Gastroesophageal sphincter (tissue), 4 donors: ENCODE results near the gene CDKN1B. TPM values are rescaled to one million over a fixed set of nuclear protein-coding genes. Genes with fewer than 3 reads are reported as not detected.

ENCODE experiments used
- ATAC-seq: fragments of 150-250 bp; one replicate; pipeline ENCODE4 v1.9.1; 2016; ENCODE audit warnings: mild to moderate bottlenecking, moderate library complexity
- H3K27ac ChIP-seq, 4 donors: fragments of 200-600 bp; sonication (generic) in 3 of 4; 1 replicate in 3 of 4; 2 replicates in 1 of 4; pipeline ENCODE4 v1.5.1; 2016 to 2019
- H3K27me3 ChIP-seq: fragments of 200-600 bp; sonication (generic); one replicate; pipeline ENCODE4 v1.5.1; 2019
- H3K36me3 ChIP-seq, 2 donors: fragments of 200-600 bp; sonication (generic); one replicate each; pipeline ENCODE4 v1.5.1; 2019; ENCODE audit warnings: control low read depth in 1 of 2
- H3K4me1 ChIP-seq, 3 donors: fragments of 200-600 bp; sonication (generic); 1 replicate in 2 of 3; 2 replicates in 1 of 3; pipeline ENCODE4 v1.5.1; 2016 to 2019; ENCODE audit warnings: control low read depth in 2 of 3
- H3K4me3 ChIP-seq, 2 donors: fragments of 200-600 bp; sonication (generic); one replicate each; pipeline ENCODE4 v1.5.1; 2019; ENCODE audit warnings: mild to moderate bottlenecking in 1 of 2, moderate library complexity in 1 of 2
- H3K9me3 ChIP-seq, 3 donors: fragments of 200-600 bp; sonication (generic); one replicate each; pipeline ENCODE4 v1.5.1; 2017 to 2019; ENCODE audit warnings: control low read depth in 2 of 3
- CTCF ChIP-seq, 4 experiments: fragments of 200-600 bp in 2 of 4; fragments of 450-650 bp in 2 of 4; sonication (generic) in 1 of 4; IDR thresholded peaks; one replicate each; pipeline ENCODE4 v1.5.1; 2017 to 2019; ENCODE audit warnings: antibody characterized with exemption in 4 of 4, mild to moderate bottlenecking in 2 of 4, moderate library complexity in 2 of 4
- EP300 ChIP-seq: sonication (generic); formaldehyde crosslinking; IDR thresholded peaks from one replicate; pipeline ENCODE4 v1.6.1; 2017; ENCODE audit warnings: antibody characterized with exemption, mild to moderate bottlenecking
- POLR2A ChIP-seq, 2 donors: fragments of 450-650 bp; IDR thresholded peaks; one replicate each; pipeline ENCODE4 v1.6.1; 2017; ENCODE audit warnings: antibody characterized with exemption in 2 of 2, mild to moderate bottlenecking in 2 of 2, moderate library complexity in 1 of 2
- POLR2AphosphoS5 ChIP-seq: sonication (generic); formaldehyde crosslinking; IDR thresholded peaks from one replicate; pipeline ENCODE4 v1.6.1; 2017; ENCODE audit warnings: antibody characterized with exemption
- WGBS, 2 donors: methylation state at CpG; one replicate each; pipeline ENCODE4 v1.1.5; 2018; ENCODE audit warnings: low coverage in 1 of 2; 5-methylcytosine and 5-hydroxymethylcytosine counted together
- total RNA-seq, 4 donors: library from RNA; depleted of rRNA; stranded (reverse); fragments of >200 nt; gene quantifications; one replicate each; pipeline ENCODE4 v1.1.0, GENCODE V29; 2016

CDKN1B gene
- total RNA-seq, 4 donors from 2014 or later: 62.6 to 103 (median 73.0) TPM

GRCh38 chr12:12713932-12714275 is 3.3 kb upstream of the CDKN1B start:
- Histone ChIP-seq H3K36me3 (peaks cover 0 to 3% of the 10 kb centered on the region in 2 donors), H3K27me3 (no peaks in the 10 kb centered on the region), H3K4me3 (peak overlapping the region; percentile 32), H3K27ac (peak overlapping the region; percentile 98 to 100 (median 100)), H3K4me1 (peaks cover 8 to 39% (median 29%) of the 10 kb centered on the region in 3 donors), H3K9me3 (no peaks in the 10 kb centered on the region)
- ATAC-seq: no peak
- TF ChIP-seq POLR2AphosphoS5 (no peak), POLR2A (IDR thresholded peaks at IDR 0.05) (no peak), EP300 (no peak), CTCF (IDR thresholded peaks at IDR 0.05) (no peak)
- WGBS, 2 donors: 4 to 20% methylated on average over 2 of the region's 2 CpGs

GRCh38 chr12:12714276-12715021 is 2.7 kb upstream of the CDKN1B start:
- H3K36me3 ChIP-seq: peaks cover 0 to 8% of the 10 kb centered on the region in 2 donors
- H3K27ac ChIP-seq: peak overlapping the region; percentile 98 to 100 (median 100)
- 11 to 15% methylated on average over 19 to 21 of the region's 23 CpGs for WGBS, 2 donors
- peak overlapping the region; percentile 32 for H3K4me3 ChIP-seq
- no peaks in the 10 kb centered on the region for H3K27me3 ChIP-seq
- TF ChIP-seq CTCF (IDR thresholded peaks at IDR 0.05) (peak in 2 of 4 experiments; percentile 20 to 68), EP300 (no peak), POLR2A (IDR thresholded peaks at IDR 0.05) (peak in 1 of 2 donors; percentile 25)
- H3K9me3 ChIP-seq: no peaks in the 10 kb centered on the region
- H3K4me1 ChIP-seq: peaks cover 8 to 45% (median 29%) of the 10 kb centered on the region in 3 donors
- no peak for ATAC-seq

- TF ChIP-seq POLR2AphosphoS5 (no peak), CTCF (IDR thresholded peaks at IDR 0.05) (no peak), POLR2A (IDR thresholded peaks at IDR 0.05) (no peak), EP300 (no peak)
- Histone ChIP-seq H3K9me3 (no peaks in the 10 kb centered on the region), H3K4me1 (peaks cover 8 to 51% (median 36%) of the 10 kb centered on the region in 3 donors), H3K27ac (peak overlapping the region; percentile 98 to 100 (median 100)), H3K36me3 (peaks cover 0 to 13% of the 10 kb centered on the region in 2 donors), H3K4me3 (peak overlapping the region in 1 of 2 donors; percentile 70), H3K27me3 (no peaks in the 10 kb centered on the region)
- ATAC-seq: no peak
These were observed 2.1 kb upstream of the CDKN1B start for GRCh38 chr12:12715128-12715458.

GRCh38 chr12:12715459-12716150 is 1.6 kb upstream of the CDKN1B start:
- WGBS, 2 donors: 15 to 16% methylated on average over 6 to 10 of the region's 10 CpGs
- no peak for ATAC-seq
- Histone ChIP-seq H3K4me3 (peak overlapping the region in 1 of 2 donors; percentile 70), H3K36me3 (peaks cover 0 to 18% of the 10 kb centered on the region in 2 donors), H3K27ac (peak overlapping the region; percentile 98 to 100 (median 100)), H3K9me3 (no peaks in the 10 kb centered on the region), H3K4me1 (peaks cover 8 to 56% (median 38%) of the 10 kb centered on the region in 3 donors), H3K27me3 (no peaks in the 10 kb centered on the region)
- TF ChIP-seq EP300 (no peak), POLR2A (IDR thresholded peaks at IDR 0.05) (no peak), CTCF (IDR thresholded peaks at IDR 0.05) (no peak), POLR2AphosphoS5 (no peak)
